HepG2 (cell line): ENCODE data around the gene CACNA1D.

Source experiments
- HDAC6 ChIP-seq: fragments of 200-600 bp; sonication (generic); IDR thresholded peaks from 2 replicates; pipeline ENCODE4 v1.7.0; 2017; ENCODE audit warnings: mild to moderate bottlenecking, antibody characterized with exemption, low read length, low read depth
- ZNF850 ChIP-seq: sonication (generic); formaldehyde crosslinking; conservative IDR thresholded peaks from 2 replicates; pipeline ENCODE4 v1.9.0; 2021; ENCODE audit warnings: mild to moderate bottlenecking, missing genetic modification reagents
- TF ChIP-seq, protein P1 (sequence below): sonication (generic); formaldehyde crosslinking; IDR thresholded peaks from 2 replicates; pipeline ENCODE4 v1.5.0; 2020; ENCODE audit warnings: mild to moderate bottlenecking, missing genetic modification reagents, moderate library complexity

DNA sequence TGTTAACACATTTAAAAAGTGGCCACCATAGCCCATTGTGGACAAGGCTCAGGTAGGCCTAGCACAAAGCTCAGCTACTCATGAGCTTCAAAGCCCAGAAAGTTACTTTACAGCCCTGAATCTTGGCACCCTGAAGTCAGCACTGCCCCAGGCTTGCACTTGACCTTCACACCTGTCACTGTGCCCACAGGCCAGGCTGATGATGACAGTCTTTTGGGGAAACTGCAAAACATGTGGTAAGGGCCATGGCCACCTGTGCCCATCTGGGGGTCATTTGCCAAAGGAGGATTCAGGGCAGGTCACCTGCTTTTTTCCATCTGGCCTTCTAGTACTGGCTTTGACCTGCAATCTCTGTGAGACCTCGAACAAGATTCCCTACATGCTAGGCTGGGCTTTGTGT, 340.8 kb downstream of the CACNA1D start:
- no peak for TF ChIP-seq ZNF850 (CRISPR knock-in tag)
- no peak for TF ChIP-seq HDAC6
- TF ChIP-seq, protein P1, sequence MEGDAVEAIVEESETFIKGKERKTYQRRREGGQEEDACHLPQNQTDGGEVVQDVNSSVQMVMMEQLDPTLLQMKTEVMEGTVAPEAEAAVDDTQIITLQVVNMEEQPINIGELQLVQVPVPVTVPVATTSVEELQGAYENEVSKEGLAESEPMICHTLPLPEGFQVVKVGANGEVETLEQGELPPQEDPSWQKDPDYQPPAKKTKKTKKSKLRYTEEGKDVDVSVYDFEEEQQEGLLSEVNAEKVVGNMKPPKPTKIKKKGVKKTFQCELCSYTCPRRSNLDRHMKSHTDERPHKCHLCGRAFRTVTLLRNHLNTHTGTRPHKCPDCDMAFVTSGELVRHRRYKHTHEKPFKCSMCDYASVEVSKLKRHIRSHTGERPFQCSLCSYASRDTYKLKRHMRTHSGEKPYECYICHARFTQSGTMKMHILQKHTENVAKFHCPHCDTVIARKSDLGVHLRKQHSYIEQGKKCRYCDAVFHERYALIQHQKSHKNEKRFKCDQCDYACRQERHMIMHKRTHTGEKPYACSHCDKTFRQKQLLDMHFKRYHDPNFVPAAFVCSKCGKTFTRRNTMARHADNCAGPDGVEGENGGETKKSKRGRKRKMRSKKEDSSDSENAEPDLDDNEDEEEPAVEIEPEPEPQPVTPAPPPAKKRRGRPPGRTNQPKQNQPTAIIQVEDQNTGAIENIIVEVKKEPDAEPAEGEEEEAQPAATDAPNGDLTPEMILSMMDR (CRISPR knock-in tag) = no peak
